MCF 10A (cell line): ENCODE measurements around the gene SNX30. TPM values are rescaled to one million over a fixed set of nuclear protein-coding genes. Genes with fewer than 3 reads are reported as not detected.

Experiments
- BruUV-seq: library from RNA; stranded (reverse); fragments of 400-500 nt; replicated peaks from 2 replicates; lab custom pipeline; 2021; lab: Mats Ljungman, UMichigan
- CTCF ChIA-PET: fragments of 300-600 bp; sonication (Branson Sonifier 250); formaldehyde crosslinking; extraction: SDS; loops from one replicate; lab custom pipeline; 2021; ENCODE audit warnings: antibody characterized with exemption, inconsistent platforms; lab: Yijun Ruan, JAX
- POLR2A ChIA-PET: fragments of 300-600, 350-650 bp; sonication (Branson Sonifier 250); formaldehyde crosslinking; extraction: SDS; loops from one replicate; lab custom pipeline; 2020; ENCODE audit warnings: antibody characterized with exemption, inconsistent platforms; lab: Yijun Ruan, JAX
- DNase-seq: peaks from one replicate; pipeline ENCODE4 v3.0.0-alpha.2; 2018; ENCODE audit not compliant: unreplicated experiment
- H3K27ac Mint-ChIP-seq: one replicate; pipeline ENCODE4 v1.8.0; 2022; ENCODE audit warnings: mild to moderate bottlenecking, low read depth, mixed read lengths; ENCODE audit not compliant: unreplicated experiment
- H3K27me3 Mint-ChIP-seq: one replicate; pipeline ENCODE4 v1.8.0; 2022; ENCODE audit warnings: mixed read lengths; ENCODE audit not compliant: insufficient read depth, unreplicated experiment
- H3K36me3 Mint-ChIP-seq: one replicate; pipeline ENCODE4 v1.8.0; 2022; ENCODE audit warnings: mild to moderate bottlenecking, moderate library complexity, mixed read lengths; ENCODE audit not compliant: insufficient read depth, unreplicated experiment
- H3K4me1 Mint-ChIP-seq: one replicate; pipeline ENCODE4 v1.8.0; 2022; ENCODE audit warnings: mixed read lengths; ENCODE audit not compliant: insufficient read depth, unreplicated experiment
- H3K4me3 Mint-ChIP-seq: one replicate; pipeline ENCODE4 v1.8.0; 2022; ENCODE audit warnings: mild to moderate bottlenecking, moderate library complexity, mixed read lengths; ENCODE audit not compliant: unreplicated experiment
- H3K9me3 Mint-ChIP-seq: one replicate; pipeline ENCODE4 v1.8.0; 2022; ENCODE audit warnings: mixed read lengths; ENCODE audit not compliant: unreplicated experiment
- CTCF ChIP-seq: fragments of 200-600 bp; IDR thresholded peaks from one replicate; pipeline ENCODE4 v1.8.0; 2022; ENCODE audit warnings: antibody characterized with exemption, mild to moderate bottlenecking; ENCODE audit not compliant: unreplicated experiment
- intact Hi-C: fragments of 100-400 bp; cut with micrococcal nuclease; formaldehyde crosslinking; loops from 2 replicates; pipeline ENCODE4 v1.14.1; 2022
- total RNA-seq: library from RNA; stranded (reverse); gene quantifications from 2 replicates; pipeline ENCODE4 v1.2.3, GENCODE V29; 2022

Gene SNX30
- total RNA-seq, 1 experiment from 2014 or later: 9.6 TPM

GRCh38 chr9:112793213-112793810, 42.8 kb downstream of the SNX30 start:
- TF ChIP-seq CTCF: peak; percentile 66
- ChIA-PET CTCF (interaction anchor here (0.5 to 1.2 kb wide), 9 partner anchors 10 to 643 kb away, joined by 3 to 4 read pairs (median 3); no protein-coding TSS in a partner anchor), POLR2A (interaction anchor here (0.6 to 0.7 kb wide), 2 partner anchors 9 to 346 kb away, joined by 3 read pairs; no protein-coding TSS in a partner anchor)
- no peaks in the 10 kb centered on the region for H3K9me3 Mint-ChIP-seq
- H3K36me3 Mint-ChIP-seq: no peaks in the 10 kb centered on the region
- peak; percentile 71 for DNase-seq
- intact Hi-C loops: loop anchor here (1.0 kb wide), 3 partner anchors 42 to 350 kb away; no protein-coding TSS in a partner anchor
- no peaks in the 10 kb centered on the region for H3K27me3 Mint-ChIP-seq
- no peak overlapping the region for H3K27ac Mint-ChIP-seq
- no peak overlapping the region for H3K4me3 Mint-ChIP-seq
- BruUV-seq: no TSS peak
- no peaks in the 10 kb centered on the region for H3K4me1 Mint-ChIP-seq

- intact Hi-C loops: no loop called here
- no peaks in the 10 kb centered on the region for H3K36me3 Mint-ChIP-seq
- H3K27me3 Mint-ChIP-seq: no peaks in the 10 kb centered on the region
- ChIA-PET CTCF (no interaction called here), POLR2A (no interaction called here)
- TF ChIP-seq CTCF: no peak
- no peak overlapping the region for H3K4me3 Mint-ChIP-seq
- BruUV-seq: no TSS peak
- no peak for DNase-seq
- H3K27ac Mint-ChIP-seq: no peak overlapping the region
- no peaks in the 10 kb centered on the region for H3K9me3 Mint-ChIP-seq
- H3K4me1 Mint-ChIP-seq: no peaks in the 10 kb centered on the region
Observed at GRCh38 chr9:112794731-112795130, 44.2 kb downstream of the SNX30 start.

GRCh38 chr9:112795921-112796320, 45.4 kb downstream of the SNX30 start:
- DNase-seq: no peak
- POLR2A ChIA-PET: no interaction called here
- H3K4me1 Mint-ChIP-seq: no peaks in the 10 kb centered on the region
- H3K9me3 Mint-ChIP-seq: no peaks in the 10 kb centered on the region
- H3K27me3 Mint-ChIP-seq: no peaks in the 10 kb centered on the region
- H3K36me3 Mint-ChIP-seq: no peaks in the 10 kb centered on the region
- CTCF ChIA-PET: interaction anchor here (0.6 to 2.3 kb wide), 2 partner anchors 24 to 478 kb away, joined by 5 to 7 read pairs; no protein-coding TSS in a partner anchor
- H3K4me3 Mint-ChIP-seq: no peak overlapping the region
- no peak for TF ChIP-seq CTCF
- intact Hi-C loops: no loop called here
- H3K27ac Mint-ChIP-seq: no peak overlapping the region
- no TSS peak for BruUV-seq

- TF ChIP-seq CTCF: no peak
- POLR2A ChIA-PET: no interaction called here
- CTCF ChIA-PET: interaction anchor here (0.6 to 2.3 kb wide), 2 partner anchors 23 to 478 kb away, joined by 5 to 7 read pairs; no protein-coding TSS in a partner anchor
- no peaks in the 10 kb centered on the region for H3K9me3 Mint-ChIP-seq
- H3K27ac Mint-ChIP-seq: no peak overlapping the region
- BruUV-seq: no TSS peak
- intact Hi-C loops: no loop called here
- H3K27me3 Mint-ChIP-seq: no peaks in the 10 kb centered on the region
- no peaks in the 10 kb centered on the region for H3K36me3 Mint-ChIP-seq
- DNase-seq: no peak
- H3K4me3 Mint-ChIP-seq: no peak overlapping the region
- no peaks in the 10 kb centered on the region for H3K4me1 Mint-ChIP-seq
Observed at GRCh38 chr9:112796485-112796884, 45.9 kb downstream of the SNX30 start.
